Parathyroid adenoma (tissue), 2 donors: ENCODE results near the gene CHRDL2.

Source experiments
- H2AFZ ChIP-seq: fragments of 300-600 bp; sonication (generic); one replicate; pipeline ENCODE4 v1.7.0; 2017; ENCODE audit warnings: antibody characterized with exemption, mild to moderate bottlenecking
- H3K27ac ChIP-seq: fragments of 300-600 bp; sonication (generic); one replicate; pipeline ENCODE4 v1.7.0; 2017
- H3K27me3 ChIP-seq: fragments of 300-600 bp; sonication (generic); one replicate; pipeline ENCODE4 v1.7.0; 2017; ENCODE audit warnings: low read length; ENCODE audit not compliant: control insufficient read depth, insufficient read depth
- H3K36me3 ChIP-seq: fragments of 300-600 bp; sonication (generic); one replicate; pipeline ENCODE4 v1.7.0; 2017; ENCODE audit warnings: low read length; ENCODE audit not compliant: control insufficient read depth, insufficient read depth
- H3K4me1 ChIP-seq: fragments of 300-600 bp; sonication (generic); one replicate; pipeline ENCODE4 v1.7.0; 2017; ENCODE audit warnings: control low read depth
- H3K4me2 ChIP-seq: fragments of 300-600 bp; sonication (generic); one replicate; pipeline ENCODE4 v1.7.0; 2017; ENCODE audit warnings: low read length
- H3K4me3 ChIP-seq: fragments of 300-600 bp; sonication (generic); one replicate; pipeline ENCODE4 v1.7.0; 2017; ENCODE audit warnings: low read depth, low read length
- H3K79me2 ChIP-seq: fragments of 300-600 bp; sonication (generic); one replicate; pipeline ENCODE4 v1.7.0; 2017; ENCODE audit warnings: control low read depth
- H3K9ac ChIP-seq: fragments of 300-600 bp; sonication (generic); one replicate; pipeline ENCODE4 v1.7.0; 2017; ENCODE audit warnings: mild to moderate bottlenecking
- H3K9me3 ChIP-seq: fragments of 300-600 bp; sonication (generic); one replicate; pipeline ENCODE4 v1.7.0; 2017; ENCODE audit warnings: low read length; ENCODE audit not compliant: control insufficient read depth
- CTCF ChIP-seq: fragments of 300-600 bp; sonication (generic); IDR thresholded peaks from one replicate; pipeline ENCODE4 v1.7.0; 2017; ENCODE audit warnings: antibody characterized with exemption, mild to moderate bottlenecking
- donor health status: primary hyperparathyroidism.

CHRDL2 gene

GRCh38 chr11:74679513-74679865 lies 51.7 kb downstream of the CHRDL2 start:
- Histone ChIP-seq H3K79me2 (no peaks in the 10 kb centered on the region), H3K27ac (no peak overlapping the region), H3K4me1 (no peaks in the 10 kb centered on the region), H3K4me3 (no peak overlapping the region), H3K9me3 (no peaks in the 10 kb centered on the region), H3K36me3 (no peaks in the 10 kb centered on the region), H3K9ac (no peak overlapping the region), H2AFZ (no peak overlapping the region), H3K4me2 (no peak overlapping the region), H3K27me3 (no peaks in the 10 kb centered on the region)
- TF ChIP-seq CTCF = no peak

GRCh38 chr11:74678591-74679512 lies 52.4 kb downstream of the CHRDL2 start:
- no peaks in the 10 kb centered on the region for H3K9me3 ChIP-seq

GRCh38 chr11:74678041-74678440 lies 53.2 kb downstream of the CHRDL2 start:
- Histone ChIP-seq H3K9me3 (no peaks in the 10 kb centered on the region), H3K79me2 (no peaks in the 10 kb centered on the region), H3K27ac (no peak overlapping the region), H2AFZ (no peak overlapping the region), H3K36me3 (no peaks in the 10 kb centered on the region), H3K4me2 (no peak overlapping the region), H3K4me1 (no peaks in the 10 kb centered on the region), H3K27me3 (no peaks in the 10 kb centered on the region), H3K9ac (no peak overlapping the region), H3K4me3 (no peak overlapping the region)
- TF ChIP-seq CTCF = no peak

More at GRCh38 chr11:74678591-74679512, 52.4 kb downstream of the CHRDL2 start:
- no peak overlapping the region for H3K9ac ChIP-seq
- no peak overlapping the region for H3K27ac ChIP-seq
- H3K4me2 ChIP-seq = no peak overlapping the region
- TF ChIP-seq CTCF = no peak
- H3K4me3 ChIP-seq = no peak overlapping the region
- H3K27me3 ChIP-seq = no peaks in the 10 kb centered on the region
- H3K36me3 ChIP-seq = no peaks in the 10 kb centered on the region
- no peaks in the 10 kb centered on the region for H3K4me1 ChIP-seq
- no peak overlapping the region for H2AFZ ChIP-seq
- no peaks in the 10 kb centered on the region for H3K79me2 ChIP-seq

- no peaks in the 10 kb centered on the region for H3K27me3 ChIP-seq
- no peak overlapping the region for H2AFZ ChIP-seq
- no peaks in the 10 kb centered on the region for H3K36me3 ChIP-seq
- H3K4me3 ChIP-seq = no peak overlapping the region
- H3K4me2 ChIP-seq = no peak overlapping the region
- no peaks in the 10 kb centered on the region for H3K9me3 ChIP-seq
- TF ChIP-seq CTCF = no peak
- H3K27ac ChIP-seq = no peak overlapping the region
- no peaks in the 10 kb centered on the region for H3K79me2 ChIP-seq
- no peak overlapping the region for H3K9ac ChIP-seq
- no peaks in the 10 kb centered on the region for H3K4me1 ChIP-seq
These were observed 54.1 kb downstream of the CHRDL2 start for GRCh38 chr11:74677131-74677530.

GRCh38 chr11:74676596-74676995 lies 54.6 kb downstream of the CHRDL2 start:
- Histone ChIP-seq H2AFZ (no peak overlapping the region), H3K4me2 (no peak overlapping the region), H3K79me2 (no peaks in the 10 kb centered on the region), H3K9ac (no peak overlapping the region), H3K36me3 (no peaks in the 10 kb centered on the region), H3K27me3 (no peaks in the 10 kb centered on the region), H3K4me1 (no peaks in the 10 kb centered on the region), H3K4me3 (no peak overlapping the region), H3K27ac (no peak overlapping the region), H3K9me3 (no peaks in the 10 kb centered on the region)
- no peak for TF ChIP-seq CTCF
